AG10803 (cell line): ENCODE data around the gene MDGA2.
"Not testable (repeated sequence)": the region's sequence is repeated elsewhere in the genome, so short reads cannot be mapped to it uniquely, and the experiment has no call there.

Experiments used
- DNase-seq: peaks from one replicate; pipeline ENCODE4 v3.0.0; 2010; ENCODE audit warnings: low read depth
- H3K4me3 ChIP-seq: 2 replicates; pipeline ENCODE4 v1.5.1; 2011; ENCODE audit warnings: mild to moderate bottlenecking, low read length, control low read depth
- TF ChIP-seq, protein P1 (sequence below): conservative IDR thresholded peaks from 2 replicates; pipeline ENCODE4 v1.5.1; 2011; ENCODE audit warnings: mild to moderate bottlenecking, low read length, control low read depth, inconsistent platforms

Gene MDGA2

DNA sequence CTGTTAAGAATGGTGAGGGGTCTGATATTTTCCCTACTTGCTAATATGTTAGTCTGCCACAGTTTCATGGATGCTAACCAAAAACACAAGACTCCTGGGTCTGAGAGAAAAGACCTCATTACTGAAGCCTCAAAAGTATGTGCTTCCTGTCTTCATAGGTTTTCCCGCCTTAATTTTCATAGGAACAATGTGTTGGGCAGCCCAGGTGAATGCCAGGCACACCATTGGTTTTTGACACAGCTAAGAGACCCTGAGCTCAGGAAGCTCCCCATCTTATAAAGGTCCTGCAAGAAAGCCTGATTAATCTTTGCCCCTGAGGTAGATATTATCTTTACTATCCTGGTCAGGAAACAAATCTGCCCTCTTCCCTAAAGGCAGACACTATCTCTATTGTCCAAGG lies 464.1 kb downstream of the MDGA2 start:
- DNase-seq, result no peak
- TF ChIP-seq, protein P1, sequence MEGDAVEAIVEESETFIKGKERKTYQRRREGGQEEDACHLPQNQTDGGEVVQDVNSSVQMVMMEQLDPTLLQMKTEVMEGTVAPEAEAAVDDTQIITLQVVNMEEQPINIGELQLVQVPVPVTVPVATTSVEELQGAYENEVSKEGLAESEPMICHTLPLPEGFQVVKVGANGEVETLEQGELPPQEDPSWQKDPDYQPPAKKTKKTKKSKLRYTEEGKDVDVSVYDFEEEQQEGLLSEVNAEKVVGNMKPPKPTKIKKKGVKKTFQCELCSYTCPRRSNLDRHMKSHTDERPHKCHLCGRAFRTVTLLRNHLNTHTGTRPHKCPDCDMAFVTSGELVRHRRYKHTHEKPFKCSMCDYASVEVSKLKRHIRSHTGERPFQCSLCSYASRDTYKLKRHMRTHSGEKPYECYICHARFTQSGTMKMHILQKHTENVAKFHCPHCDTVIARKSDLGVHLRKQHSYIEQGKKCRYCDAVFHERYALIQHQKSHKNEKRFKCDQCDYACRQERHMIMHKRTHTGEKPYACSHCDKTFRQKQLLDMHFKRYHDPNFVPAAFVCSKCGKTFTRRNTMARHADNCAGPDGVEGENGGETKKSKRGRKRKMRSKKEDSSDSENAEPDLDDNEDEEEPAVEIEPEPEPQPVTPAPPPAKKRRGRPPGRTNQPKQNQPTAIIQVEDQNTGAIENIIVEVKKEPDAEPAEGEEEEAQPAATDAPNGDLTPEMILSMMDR, result no peak
- no peak overlapping the region for H3K4me3 ChIP-seq

DNA sequence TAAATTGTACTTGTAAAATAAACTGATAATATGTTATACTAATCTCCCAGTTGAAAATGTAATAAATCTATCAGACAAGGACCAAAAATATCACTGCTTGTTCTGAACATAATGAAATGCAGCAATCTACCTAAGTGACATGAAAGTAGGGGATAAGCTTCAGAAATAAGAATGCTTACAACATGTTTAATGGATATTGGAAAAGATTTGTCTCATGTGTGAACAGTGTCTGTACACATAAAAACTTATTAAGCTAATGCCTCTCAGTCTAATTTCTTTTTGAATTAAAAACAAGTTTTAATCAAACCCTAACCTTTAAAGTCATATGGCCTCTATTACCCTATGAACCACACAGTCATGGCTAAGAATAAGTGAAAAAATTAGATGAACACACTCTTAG lies 465.3 kb downstream of the MDGA2 start:
- TF ChIP-seq, protein P1, result no peak
- H3K4me3 ChIP-seq, result no peak overlapping the region

DNA sequence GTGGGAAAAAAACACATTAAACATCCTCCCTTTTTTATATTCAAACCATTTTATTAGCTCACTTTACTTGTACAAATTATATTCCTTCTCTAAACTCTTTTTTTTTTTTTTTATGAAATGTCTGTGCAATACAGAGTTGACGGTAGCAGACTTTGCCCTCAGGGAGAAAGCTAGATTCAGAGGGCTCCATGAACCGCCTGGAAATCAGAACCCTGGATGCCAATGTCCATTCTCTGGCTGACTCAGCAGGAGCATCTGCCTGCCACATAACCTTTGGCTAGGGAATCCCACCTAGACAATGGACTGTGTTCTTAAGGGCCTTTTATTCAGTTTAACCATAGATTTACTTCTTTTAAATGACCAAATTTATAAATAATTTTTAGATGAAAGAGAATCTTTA lies 467.0 kb downstream of the MDGA2 start:
- TF ChIP-seq, protein P1, result no peak
- H3K4me3 ChIP-seq, result no peak overlapping the region
- no peak for DNase-seq

More for the DNA sequence above, 465.3 kb downstream of the MDGA2 start:
- DNase-seq, result no peak

DNA sequence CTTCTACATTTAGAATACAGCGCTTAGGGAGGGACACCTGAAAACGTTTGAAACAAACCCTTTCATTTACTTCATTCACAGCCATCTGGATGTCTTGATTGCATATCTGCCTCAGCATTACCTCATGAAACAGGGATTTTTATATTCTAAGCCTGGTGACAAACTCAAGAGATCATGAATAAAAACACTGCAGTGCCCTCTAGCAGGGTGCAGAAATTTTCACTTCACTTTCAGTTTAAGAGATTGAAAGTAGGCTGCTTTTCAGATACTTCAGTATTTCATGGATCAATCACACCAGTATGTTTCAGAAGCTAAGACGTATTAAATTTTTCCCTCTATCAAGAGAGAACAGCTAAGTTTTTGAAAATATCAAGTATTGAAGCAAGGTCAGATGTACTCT lies 467.8 kb downstream of the MDGA2 start:
- TF ChIP-seq, protein P1, result no peak
- no peak for DNase-seq

DNA sequence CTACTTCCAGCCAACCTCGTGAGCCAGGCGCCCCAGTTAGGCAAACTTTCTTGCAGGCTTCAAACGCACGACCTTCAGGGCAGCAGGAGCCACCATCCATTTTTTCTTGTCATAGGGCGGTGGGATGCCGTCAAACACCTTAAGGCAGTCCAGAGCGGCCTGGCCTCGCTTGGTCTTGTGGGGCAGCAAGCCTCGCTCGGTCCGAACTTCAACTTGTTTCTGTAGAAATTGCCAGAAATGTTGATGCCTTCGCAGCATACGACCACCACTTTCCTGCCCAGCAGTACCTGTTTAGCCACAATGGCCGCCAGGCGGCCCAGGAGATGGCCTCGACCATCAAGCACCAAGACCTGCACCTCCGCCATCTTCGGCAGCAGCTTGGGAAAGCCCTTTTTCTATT lies 474.7 kb downstream of the MDGA2 start:
- no peak overlapping the region for H3K4me3 ChIP-seq
- TF ChIP-seq, protein P1, result no peak
- DNase-seq, result no peak

More for the DNA sequence above, 467.8 kb downstream of the MDGA2 start:
- no peak overlapping the region for H3K4me3 ChIP-seq

DNA sequence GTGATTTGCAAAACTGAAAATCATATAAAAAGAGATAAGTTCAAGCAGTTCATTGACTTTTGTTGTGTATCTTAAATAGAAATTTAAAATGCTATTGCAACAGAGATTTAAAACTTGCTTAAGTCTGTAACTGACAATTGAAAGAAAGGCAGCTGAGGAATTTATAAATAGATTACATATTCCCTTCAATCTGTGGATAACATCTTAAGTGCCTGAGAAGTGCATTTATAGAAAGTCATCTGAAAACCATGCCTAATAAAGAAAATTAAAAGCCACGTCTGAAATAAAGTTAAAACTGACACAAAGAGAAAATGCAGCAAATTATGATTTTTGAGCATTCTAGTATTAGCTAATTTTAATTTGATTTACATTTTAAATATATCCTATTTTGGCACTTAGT lies 479.8 kb downstream of the MDGA2 start:
- no peak overlapping the region for H3K4me3 ChIP-seq
- no peak for DNase-seq
- TF ChIP-seq, protein P1, result no peak

DNA sequence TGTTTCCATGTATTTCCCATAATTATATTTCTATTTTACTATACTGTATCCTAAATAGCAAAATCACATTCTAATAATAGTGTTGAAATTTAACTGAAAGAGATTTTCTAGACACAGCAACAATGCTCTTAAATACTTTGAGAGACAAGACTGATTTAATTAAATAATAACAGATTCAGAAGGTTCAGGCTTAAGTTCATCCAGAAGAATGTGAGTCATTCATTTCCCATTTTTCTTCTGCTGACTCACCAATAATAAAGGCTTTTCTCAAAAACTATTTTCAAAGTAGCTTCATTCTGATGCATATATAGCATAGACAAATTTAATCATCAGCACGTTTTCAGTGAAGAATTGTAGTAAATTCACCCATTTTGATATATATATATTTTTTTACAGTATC lies 481.4 kb downstream of the MDGA2 start:
- TF ChIP-seq, protein P1, result no peak
- no peak overlapping the region for H3K4me3 ChIP-seq
- DNase-seq, result no peak

DNA sequence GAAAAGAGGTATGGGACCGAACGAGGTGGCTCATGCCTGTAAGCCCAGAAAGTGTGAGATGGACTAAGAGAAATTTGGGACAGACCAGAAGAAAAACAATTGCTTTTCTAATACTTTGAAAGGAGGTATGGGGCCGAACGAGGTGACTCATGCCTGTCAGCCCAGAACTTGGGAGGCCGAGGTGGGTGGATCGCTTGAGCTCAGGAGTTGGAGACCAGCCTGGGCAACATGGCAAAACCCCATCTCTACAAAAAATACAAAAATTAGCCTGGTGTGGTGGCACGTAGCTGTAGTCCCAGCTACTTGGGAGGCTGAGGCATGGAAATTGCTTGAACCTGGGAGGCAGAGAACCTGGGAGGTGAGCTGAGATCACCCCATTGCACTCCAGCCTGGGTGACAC lies 483.2 kb downstream of the MDGA2 start:
- H3K4me3 ChIP-seq, DNase-seq: not testable (repeated sequence)
